PC-3 (cell line): ENCODE results near the gene FMNL2.

Experiments
- CTCF ChIP-seq: fragments of 300-600 bp; sonication (generic); conservative IDR thresholded peaks from 2 replicates; pipeline ENCODE4 v1.5.1; 2017; ENCODE audit warnings: antibody characterized with exemption, low read depth, mild to moderate bottlenecking, low read length
- EZH2 ChIP-seq: fragments of 300-600 bp; sonication (generic); IDR thresholded peaks from one replicate; pipeline ENCODE4 v1.6.1; 2017; ENCODE audit warnings: antibody characterized with exemption, mild to moderate bottlenecking, low read length; ENCODE audit not compliant: unreplicated experiment
- EZH2phosphoT487 ChIP-seq: fragments of 300-600 bp; sonication (generic); IDR thresholded peaks from 2 replicates; pipeline ENCODE4 v1.6.1; 2018; ENCODE audit warnings: mild to moderate bottlenecking, antibody characterized with exemption, low read length, borderline replicate concordance

- TF ChIP-seq EZH2 (no peak), CTCF (no peak), EZH2phosphoT487 (no peak)
These were observed 59.4 kb downstream of the FMNL2 start for GRCh38 chr2:152394326-152394725.
